Fibroblast of pulmonary artery (primary cell): ENCODE results near the gene OR6Y1.

Experiments used
- DNase-seq: peaks from one replicate; pipeline ENCODE4 v3.0.0-alpha.2; 2010; ENCODE audit warnings: low read depth
- H3K4me3 ChIP-seq: replicated peaks from 2 replicates; pipeline ENCODE4 v1.5.1; 2011; ENCODE audit warnings: low read depth, mild to moderate bottlenecking, control low read depth, low read length, moderate library complexity
- TF ChIP-seq, protein P1 (sequence below): IDR thresholded peaks from 2 replicates; pipeline ENCODE4 v1.5.1; 2011; ENCODE audit warnings: mild to moderate bottlenecking, control low read depth, low read length, inconsistent platforms; ENCODE audit errors: missing control alignments

OR6Y1 gene

DNA sequence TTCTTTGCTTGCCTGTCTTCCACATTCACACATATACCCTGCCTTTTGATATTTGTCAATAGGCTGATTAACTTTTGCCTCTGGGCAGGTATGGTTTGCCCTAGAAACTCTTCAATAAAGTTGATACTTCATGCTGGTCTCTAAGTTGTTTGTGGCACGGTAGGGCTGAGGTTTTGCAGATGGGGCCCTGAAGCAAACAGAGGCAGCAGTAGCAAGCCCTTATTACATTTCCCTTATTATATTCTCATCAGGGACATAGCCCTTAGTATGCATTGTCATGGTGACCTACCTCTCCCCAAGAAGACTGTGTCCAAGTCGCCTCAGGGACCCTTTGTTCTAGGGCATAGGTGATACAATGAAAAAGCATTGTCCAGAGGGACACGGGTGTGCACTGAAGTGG is 16.3 kb upstream of the OR6Y1 start, which contains the start of gene OR6P1:
TSS of gene OR6P1 (minus strand) at position 101 of the 400 bp plus-strand sequence. CDS start 6,976 bp downstream, outside the sequence.
- TF ChIP-seq, protein P1, sequence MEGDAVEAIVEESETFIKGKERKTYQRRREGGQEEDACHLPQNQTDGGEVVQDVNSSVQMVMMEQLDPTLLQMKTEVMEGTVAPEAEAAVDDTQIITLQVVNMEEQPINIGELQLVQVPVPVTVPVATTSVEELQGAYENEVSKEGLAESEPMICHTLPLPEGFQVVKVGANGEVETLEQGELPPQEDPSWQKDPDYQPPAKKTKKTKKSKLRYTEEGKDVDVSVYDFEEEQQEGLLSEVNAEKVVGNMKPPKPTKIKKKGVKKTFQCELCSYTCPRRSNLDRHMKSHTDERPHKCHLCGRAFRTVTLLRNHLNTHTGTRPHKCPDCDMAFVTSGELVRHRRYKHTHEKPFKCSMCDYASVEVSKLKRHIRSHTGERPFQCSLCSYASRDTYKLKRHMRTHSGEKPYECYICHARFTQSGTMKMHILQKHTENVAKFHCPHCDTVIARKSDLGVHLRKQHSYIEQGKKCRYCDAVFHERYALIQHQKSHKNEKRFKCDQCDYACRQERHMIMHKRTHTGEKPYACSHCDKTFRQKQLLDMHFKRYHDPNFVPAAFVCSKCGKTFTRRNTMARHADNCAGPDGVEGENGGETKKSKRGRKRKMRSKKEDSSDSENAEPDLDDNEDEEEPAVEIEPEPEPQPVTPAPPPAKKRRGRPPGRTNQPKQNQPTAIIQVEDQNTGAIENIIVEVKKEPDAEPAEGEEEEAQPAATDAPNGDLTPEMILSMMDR = no peak
- DNase-seq = no peak
- H3K4me3 ChIP-seq = no peak within 1 kb of the TSS

DNA sequence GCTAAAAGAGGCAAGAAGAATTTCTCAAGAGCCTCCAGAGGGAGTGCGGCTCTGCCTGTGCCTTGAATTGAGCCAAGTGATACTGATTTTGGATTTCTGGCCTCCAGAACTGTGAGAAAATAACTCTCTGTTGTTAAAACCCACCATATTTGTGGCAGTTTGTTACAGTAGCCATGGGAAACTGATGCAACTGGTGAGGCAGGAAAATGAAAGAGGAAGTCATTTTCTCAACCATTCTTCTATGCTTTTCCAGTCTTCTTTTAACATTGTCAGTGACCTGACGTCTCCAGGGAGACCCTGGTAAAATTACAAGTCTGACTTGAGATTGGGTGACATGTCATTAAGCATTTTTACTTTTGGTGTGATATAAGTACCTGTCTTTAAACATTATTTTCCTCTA is 10.4 kb upstream of the OR6Y1 start:
- no peak overlapping the region for H3K4me3 ChIP-seq
- no peak for DNase-seq
- TF ChIP-seq, protein P1 = no peak

DNA sequence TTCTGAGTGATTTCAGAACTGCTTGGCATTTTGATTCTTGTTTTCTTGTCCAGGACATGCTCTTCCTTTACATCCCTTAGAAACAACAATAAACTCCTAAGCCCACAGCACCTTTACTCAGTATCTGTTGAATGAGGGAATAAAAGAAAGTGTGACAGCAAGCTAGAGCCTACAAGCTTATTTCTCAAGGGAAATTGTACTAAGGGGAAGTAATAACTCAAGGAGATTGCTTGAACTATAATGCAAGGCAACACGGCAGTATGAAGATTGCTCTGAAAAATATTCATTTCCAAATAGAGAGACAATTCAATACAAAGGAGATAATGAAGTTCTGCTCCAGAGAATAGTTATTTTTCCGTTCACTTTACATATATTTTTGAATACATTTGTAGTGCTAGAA is 9.6 kb upstream of the OR6Y1 start:
- H3K4me3 ChIP-seq = no peak overlapping the region
- no peak for DNase-seq
- TF ChIP-seq, protein P1 = no peak

DNA sequence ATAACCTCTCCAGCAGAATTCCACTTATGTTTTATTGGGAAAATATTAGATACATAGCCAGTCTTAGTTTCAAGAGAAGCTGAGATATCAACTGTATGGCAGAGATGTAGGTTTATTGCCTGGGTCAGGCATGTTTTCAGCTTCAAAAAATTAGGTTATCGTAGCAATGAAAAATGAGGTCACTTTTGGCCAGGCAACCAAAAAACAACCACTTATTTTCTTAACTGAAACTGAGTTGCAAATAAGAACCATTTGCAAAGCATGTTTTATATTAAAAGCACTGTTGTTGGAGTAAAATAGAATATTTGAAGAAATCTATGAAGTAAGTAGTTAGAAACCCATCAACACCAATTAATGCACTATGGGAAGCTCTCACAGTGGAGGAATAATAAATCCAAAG is 5.5 kb upstream of the OR6Y1 start:
- no peak overlapping the region for H3K4me3 ChIP-seq
- TF ChIP-seq, protein P1 = no peak
- no peak for DNase-seq

DNA sequence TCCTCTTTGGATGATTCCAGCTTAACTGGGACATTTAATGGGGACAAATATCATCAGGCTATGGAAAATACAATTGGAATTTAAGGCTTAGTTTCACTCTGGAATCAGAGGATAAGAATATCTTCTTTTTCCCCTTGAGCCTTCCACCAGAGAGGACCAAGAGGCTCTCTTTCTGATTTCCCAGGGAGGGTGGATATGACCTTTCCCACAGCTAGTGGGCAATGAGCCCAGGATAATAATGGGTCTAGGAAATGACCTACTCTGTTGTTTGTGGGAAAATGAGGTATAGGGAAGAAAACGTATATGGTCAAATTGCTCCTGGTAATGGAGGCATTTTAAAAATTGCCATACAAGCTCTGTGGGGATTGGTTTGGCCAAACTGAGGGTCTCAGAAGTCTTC is 1.9 kb downstream of the OR6Y1 start:
- TF ChIP-seq, protein P1 = no peak
- no peak overlapping the region for H3K4me3 ChIP-seq
- no peak for DNase-seq

DNA sequence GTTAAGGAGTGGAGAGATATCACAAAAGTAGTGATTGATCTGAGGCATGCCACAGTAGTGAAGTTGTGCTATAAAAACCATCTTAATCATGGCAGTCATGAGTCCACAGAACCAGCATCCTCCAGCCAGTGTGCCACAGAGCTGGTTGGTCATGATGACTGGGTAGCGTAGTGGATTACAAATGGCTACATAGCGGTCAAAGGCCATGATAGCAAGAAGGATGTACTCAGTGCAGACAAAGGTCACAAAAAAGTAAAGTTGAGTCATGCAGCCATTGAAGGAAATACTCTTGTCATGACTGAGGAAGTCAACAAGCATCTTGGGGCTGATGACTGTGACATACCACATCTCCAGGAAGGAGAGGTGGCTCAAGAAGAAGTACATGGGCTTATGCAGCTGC is 6.7 kb downstream of the OR6Y1 start:
- TF ChIP-seq, protein P1 = no peak
- H3K4me3 ChIP-seq = no peak overlapping the region
- DNase-seq = no peak

DNA sequence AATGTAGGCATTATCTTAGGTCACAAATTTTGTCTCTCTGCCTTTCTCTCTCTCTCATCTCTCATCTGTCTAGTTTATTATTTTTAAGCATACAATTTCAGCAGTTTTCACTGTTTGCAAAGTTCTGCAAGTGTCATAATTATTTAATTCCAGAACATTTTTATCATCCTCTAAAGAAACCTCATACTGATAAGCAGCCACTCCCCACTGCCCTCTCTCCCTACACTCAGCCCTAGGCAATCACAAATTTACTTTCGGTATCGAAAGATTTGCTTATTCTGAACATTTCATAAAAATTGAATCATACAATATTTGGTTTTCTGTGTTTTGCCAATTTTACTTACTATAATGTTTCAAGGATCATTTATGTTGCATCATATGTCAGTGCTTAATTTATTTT is 16.6 kb downstream of the OR6Y1 start:
- TF ChIP-seq, protein P1 = no peak
- DNase-seq = no peak
- H3K4me3 ChIP-seq = peak overlapping the region; percentile 18
